K562 treated with DMSO at 1 percent for 4 hours (cell line): ENCODE data around the gene OR10S1. TPM values are rescaled to one million over a fixed set of nuclear protein-coding genes. Genes with fewer than 3 reads are reported as not detected.

ENCODE experiments used
- total RNA-seq: library from RNA; unstranded; fragments of 300-600 nt; gene quantifications from 2 replicates; pipeline ENCODE4 v1.2.3, GENCODE V29; 2022; ENCODE audit not compliant: insufficient read depth

Gene OR10S1, protein sequence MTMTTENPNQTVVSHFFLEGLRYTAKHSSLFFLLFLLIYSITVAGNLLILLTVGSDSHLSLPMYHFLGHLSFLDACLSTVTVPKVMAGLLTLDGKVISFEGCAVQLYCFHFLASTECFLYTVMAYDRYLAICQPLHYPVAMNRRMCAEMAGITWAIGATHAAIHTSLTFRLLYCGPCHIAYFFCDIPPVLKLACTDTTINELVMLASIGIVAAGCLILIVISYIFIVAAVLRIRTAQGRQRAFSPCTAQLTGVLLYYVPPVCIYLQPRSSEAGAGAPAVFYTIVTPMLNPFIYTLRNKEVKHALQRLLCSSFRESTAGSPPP
- total RNA-seq, result not detected in 2 replicates

DNA sequence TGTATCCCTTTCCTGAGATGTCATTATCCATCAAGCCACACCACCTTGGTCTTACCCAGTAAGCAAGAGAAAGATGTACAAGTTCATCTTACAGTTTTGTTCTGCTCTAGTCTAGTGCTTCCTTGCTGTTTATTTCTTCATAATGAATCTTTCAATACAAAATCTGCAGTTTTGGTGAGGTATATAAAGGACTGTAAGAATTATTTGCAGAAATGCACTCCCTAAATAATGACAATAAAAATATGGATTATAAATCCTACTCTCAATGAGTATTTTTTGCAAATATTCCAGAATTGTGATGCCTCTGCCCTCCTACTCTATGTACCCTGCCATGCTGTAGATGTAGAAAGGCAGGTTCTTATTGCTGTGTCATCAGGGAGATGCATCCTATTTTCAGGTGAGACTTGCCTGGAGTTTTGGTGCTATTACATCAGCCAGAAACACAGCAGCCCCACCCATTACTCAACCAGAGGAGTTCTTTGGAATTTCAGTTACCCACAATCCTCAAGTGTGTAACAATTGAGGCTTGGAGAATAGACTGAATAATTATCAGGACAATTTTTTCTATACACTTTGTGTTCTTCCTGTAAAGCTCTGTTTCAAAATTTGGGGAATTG, at the start of gene OR10S1:
Gene OR10S1 (minus strand): TSS at position 51 of the 617 bp plus-strand sequence. CDS start 117 bp downstream, outside the sequence.

DNA sequence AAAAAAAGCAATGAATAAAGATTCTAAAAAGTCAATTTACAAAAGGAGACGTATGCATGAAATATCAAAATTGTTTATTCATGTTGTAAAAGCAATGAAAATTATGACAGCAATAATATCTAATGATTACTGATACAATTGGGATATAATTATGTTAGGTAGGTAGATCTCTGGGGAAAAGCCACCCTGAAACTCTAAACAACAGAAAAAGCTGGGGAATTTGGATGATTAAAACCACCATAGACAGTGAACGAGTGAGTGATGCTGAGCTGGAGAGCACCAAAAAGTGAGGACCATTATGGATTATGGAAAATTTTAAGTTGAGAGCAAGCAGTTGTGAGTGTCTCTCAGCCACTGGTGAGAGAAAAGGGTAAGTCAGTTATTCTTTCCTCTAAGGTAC, 48.9 kb upstream of the OR10S1 start, which contains the start of gene OR10G8:
Gene OR10G8 (plus strand): TSS at position 301 of the 400 bp plus-strand sequence. CDS start 2,825 bp downstream, outside the sequence.

DNA sequence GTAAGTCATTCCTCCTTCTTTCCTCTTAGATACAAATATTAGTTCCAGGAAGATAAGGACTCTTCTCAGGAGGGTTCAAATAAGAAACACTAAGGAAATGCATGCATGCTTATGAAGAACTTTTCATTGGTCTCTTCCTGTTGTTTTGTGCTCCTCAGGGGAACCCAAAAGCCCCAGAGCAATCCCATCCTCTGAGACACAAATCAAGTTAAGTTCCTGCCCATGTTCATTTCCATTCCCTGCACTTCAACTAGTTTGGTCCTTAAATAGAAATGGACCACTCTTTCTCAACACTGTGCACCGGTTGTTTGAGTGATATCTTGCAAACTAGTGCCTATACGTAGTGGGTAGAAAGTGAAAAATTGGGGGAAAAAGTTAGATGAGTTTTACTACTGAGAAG, 35.1 kb upstream of the OR10S1 start, which contains the start of gene OR10G4:
Gene OR10G4 (plus strand): TSS at position 301 of the 400 bp plus-strand sequence. CDS start 2,578 bp downstream, outside the sequence.

DNA sequence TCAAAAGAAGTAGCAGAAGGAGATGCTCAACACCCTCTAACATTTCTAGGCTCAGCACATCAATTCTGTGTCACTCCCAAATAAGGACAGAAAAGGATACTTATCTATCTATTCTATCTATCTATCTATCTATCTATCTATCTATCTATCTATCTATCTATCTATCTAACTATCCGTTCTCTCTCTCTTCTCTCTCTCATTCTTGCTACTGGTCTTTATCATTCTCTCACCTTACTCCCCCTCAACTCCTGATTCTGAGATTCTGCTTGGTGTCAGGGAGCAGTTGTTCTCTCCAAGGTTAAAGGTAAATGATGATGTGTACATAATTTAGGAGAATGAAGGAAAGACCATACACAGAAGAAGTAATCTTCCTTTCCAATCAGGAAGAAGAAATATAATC, 17.5 kb upstream of the OR10S1 start, which contains the start of gene OR10G6:
Gene OR10G6 (minus strand): TSS at position 43 of the 400 bp plus-strand sequence. CDS start 0 bp downstream, at position 43.

GRCh38 chr11:123943738-123944137, 33.8 kb downstream of the OR10S1 start, which contains the start of gene OR6T1:
OR6T1 (minus strand) TSS chr11:123943838; CDS start chr11:123943838, 0 bp downstream.

GRCh38 chr11:123939317-123939716, 38.3 kb downstream of the OR10S1 start, which contains the start of gene OR4D5:
OR4D5 (plus strand) TSS chr11:123939617; CDS start chr11:123939617, 0 bp downstream.

Other genes with a start within 250 kb of the OR10S1 start
- 2.8 and 4.9 TPM in 2 replicates for gene ZNF202, start 236.1 kb downstream of the OR10S1 start, total RNA-seq
- not detected in 2 replicates for gene OR6X1, start 223.3 kb downstream of the OR10S1 start, total RNA-seq
- not detected in 2 replicates for gene OR6M1, start 171.4 kb downstream of the OR10S1 start, total RNA-seq
- gene TMEM225, start 92.1 kb downstream of the OR10S1 start, total RNA-seq, result not detected in 2 replicates
- gene OR8D4, start 75.6 kb downstream of the OR10S1 start, total RNA-seq, result not detected in 2 replicates
- gene OR4D5, start 38.2 kb downstream of the OR10S1 start, total RNA-seq, result not detected in 2 replicates
- not detected in 2 replicates for gene OR6T1, start 33.9 kb downstream of the OR10S1 start, total RNA-seq
- gene OR10G6, start 17.4 kb upstream of the OR10S1 start, total RNA-seq, result not detected in 2 replicates
- not detected in 2 replicates for gene OR10G4, start 35.2 kb upstream of the OR10S1 start, total RNA-seq
- not detected in 2 replicates for gene OR10G9, start 45.2 kb upstream of the OR10S1 start, total RNA-seq
- gene OR10G8, start 49.0 kb upstream of the OR10S1 start, total RNA-seq, result not detected in 2 replicates
- not detected in 2 replicates for gene OR10G7, start 63.5 kb upstream of the OR10S1 start, total RNA-seq
- 11.6 and 13.9 TPM in 2 replicates for gene VWA5A, start 137.7 kb upstream of the OR10S1 start, total RNA-seq
- gene OR10D3, start 205.6 kb upstream of the OR10S1 start, total RNA-seq, result not detected in 2 replicates